B cell (primary cell): ENCODE results near the gene TAPBPL. TPM values are rescaled to one million over a fixed set of nuclear protein-coding genes. Genes with fewer than 3 reads are reported as not detected.

Experiments used
- ATAC-seq: fragments of 200-7000 bp; cut with Tn5 transposase; one replicate; pipeline ENCODE4 v1.10.0; 2021; ENCODE audit warnings: low read depth, mild to moderate bottlenecking, moderate number of reproducible peaks, moderate library complexity
- CTCF ChIA-PET: fragments of 350-600 bp; sonication (Branson Sonifier 250); formaldehyde crosslinking; loops from one replicate; lab custom pipeline; 2021; ENCODE audit warnings: antibody characterized with exemption, inconsistent platforms; lab: Charles Lee
- POLR2A ChIA-PET: fragments of 350-600 bp; sonication (Branson Sonifier 250); formaldehyde crosslinking; loops from one replicate; lab custom pipeline; 2021; ENCODE audit warnings: antibody characterized with exemption; lab: Charles Lee
- DNase-seq: peaks from one replicate; pipeline ENCODE4 v3.0.0; 2013
- H2AFZ ChIP-seq: 2 replicates; pipeline ENCODE4 v1.6.1; 2012; ENCODE audit warnings: mild to moderate bottlenecking, low read depth, low read length; ENCODE audit not compliant: insufficient read depth, poor library complexity, severe bottlenecking
- H3K27ac ChIP-seq, 2 donors: 1 replicate in 1 of 2; 2 replicates in 1 of 2; pipeline ENCODE4 v1.5.1; 2012 to 2013; ENCODE audit warnings: low read length in 2 of 2, mild to moderate bottlenecking in 2 of 2, moderate library complexity in 1 of 2
- H3K27me3 ChIP-seq, 4 experiments: fragments of 200-600 bp in 1 of 4; sonication (generic) in 1 of 4; replicated peaks in 1 of 4; 1 replicate in 2 of 4; 2 replicates in 2 of 4; pipeline versions ENCODE4 v1.6.1 to v1.7.0; 2013 to 2016; ENCODE audit warnings: low read length in 3 of 4, mild to moderate bottlenecking in 2 of 4, mixed read lengths in 1 of 4, moderate library complexity in 1 of 4; ENCODE audit not compliant: insufficient read depth in 4 of 4, control insufficient read depth in 3 of 4; ENCODE audit errors: control extremely low read depth in 1 of 4
- H3K36me3 ChIP-seq, 2 experiments: replicated peaks in 1 of 2; 1 replicate in 1 of 2; 2 replicates in 1 of 2; pipeline versions ENCODE4 v1.6.1 to v1.7.1; 2013; ENCODE audit warnings: low read length in 1 of 2; ENCODE audit not compliant: insufficient read depth in 2 of 2, control insufficient read depth in 1 of 2; ENCODE audit errors: control extremely low read depth in 1 of 2, extremely low read depth in 1 of 2
- H3K4me1 ChIP-seq, 2 donors: fragments of 200-600 bp in 1 of 2; sonication (generic) in 1 of 2; 1 replicate in 1 of 2; 2 replicates in 1 of 2; pipeline versions ENCODE4 v1.5.1 to v1.6.1; 2013 to 2017; ENCODE audit warnings: low read length in 2 of 2; ENCODE audit not compliant: control insufficient read depth in 2 of 2, insufficient read depth in 2 of 2
- H3K4me2 ChIP-seq: replicated peaks from 2 replicates; pipeline ENCODE3; 2012; ENCODE audit warnings: mild to moderate bottlenecking, low read depth, low read length; ENCODE audit not compliant: poor library complexity, severe bottlenecking
- H3K4me3 ChIP-seq, 5 experiments: fragments of 200-600 bp in 1 of 5; sonication (generic) in 1 of 5; 1 replicate in 3 of 5; 2 replicates in 2 of 5; pipeline versions ENCODE4 v1.5.1 to v1.7.0; 2011 to 2016; ENCODE audit warnings: low read length in 4 of 5, mild to moderate bottlenecking in 4 of 5, low read depth in 2 of 5, control low read depth in 1 of 5, moderate library complexity in 1 of 5; ENCODE audit not compliant: insufficient read depth in 1 of 5; ENCODE audit errors: control extremely low read depth in 1 of 5, extremely low read depth in 1 of 5
- H3K79me2 ChIP-seq: fragments of 200-600 bp; sonication (generic); one replicate; pipeline ENCODE4 v1.6.0; 2016; ENCODE audit warnings: low read length; ENCODE audit not compliant: control insufficient read depth, insufficient read depth
- H3K9ac ChIP-seq: fragments of 200-600 bp; sonication (generic); 2 replicates; pipeline ENCODE4 v1.6.1; 2017; ENCODE audit warnings: mild to moderate bottlenecking, low read length, moderate library complexity
- H3K9me3 ChIP-seq, 3 donors: one replicate each; pipeline versions ENCODE4 v1.6.1 to v1.7.1; 2013; ENCODE audit warnings: low read length in 2 of 3; ENCODE audit not compliant: control insufficient read depth in 2 of 3, insufficient read depth in 1 of 3; ENCODE audit errors: control extremely low read depth in 1 of 3
- H4K20me1 ChIP-seq: 2 replicates; pipeline ENCODE4 v1.6.0; 2012; ENCODE audit warnings: mild to moderate bottlenecking, low read length; ENCODE audit not compliant: insufficient read depth, control insufficient read depth, poor library complexity, severe bottlenecking
- H3K27ac Mint-ChIP-seq: one replicate; pipeline ENCODE4 v1.8.0; 2021; ENCODE audit warnings: mixed read lengths
- H3K27me3 Mint-ChIP-seq: one replicate; pipeline ENCODE4 v1.8.0; 2021; ENCODE audit warnings: mixed read lengths
- H3K4me1 Mint-ChIP-seq: one replicate; pipeline ENCODE4 v1.8.0; 2021; ENCODE audit warnings: mixed read lengths
- H3K4me3 Mint-ChIP-seq: one replicate; pipeline ENCODE4 v1.8.0; 2021; ENCODE audit warnings: mixed read lengths
- H3K9me3 Mint-ChIP-seq: one replicate; pipeline ENCODE4 v1.8.0; 2022; ENCODE audit warnings: mixed read lengths; ENCODE audit not compliant: insufficient read depth
- EZH2 ChIP-seq: IDR thresholded peaks from 2 replicates; pipeline ENCODE4 v1.6.1; 2012; ENCODE audit warnings: borderline replicate concordance, low read depth, mild to moderate bottlenecking, moderate library complexity, low read length; ENCODE audit not compliant: insufficient read depth, poor library complexity, severe bottlenecking
- WGBS: methylation state at CpG from one replicate; pipeline ENCODE4 v1.1.5; 2013; ENCODE audit warnings: missing lambda C conversion rate; ENCODE audit not compliant: insufficient coverage; 5-methylcytosine and 5-hydroxymethylcytosine counted together
- intact Hi-C: fragments of 100-400 bp; cut with micrococcal nuclease; formaldehyde crosslinking; loops from one replicate; pipeline ENCODE4 v1.10.0; 2022
- polyA plus RNA-seq: library from polyadenylated mRNA; depleted of rRNA; stranded (reverse); fragments of >200 nt; gene quantifications from 2 replicates; pipeline ENCODE4 v1.2.3, GENCODE V29; 2012
- total RNA-seq, 2 donors: library from RNA; stranded (reverse); fragments of 120-200 nt in 1 of 2; gene quantifications; 1 replicate in 1 of 2; 2 replicates in 1 of 2; pipeline versions ENCODE4 v1.2.3 to v1.2.4, GENCODE V29; 2013 to 2022
- TF ChIP-seq, protein P1 (sequence below): fragments of 200-600 bp; IDR thresholded peaks from one replicate; pipeline ENCODE4 v1.8.0; 2022; ENCODE audit warnings: antibody characterized with exemption, mild to moderate bottlenecking

Gene TAPBPL
- total and polyA plus RNA-seq, 2 donors (not counting 1 experiment from before 2014, with no cell fraction given), result 80.5 to 103 TPM

DNA sequence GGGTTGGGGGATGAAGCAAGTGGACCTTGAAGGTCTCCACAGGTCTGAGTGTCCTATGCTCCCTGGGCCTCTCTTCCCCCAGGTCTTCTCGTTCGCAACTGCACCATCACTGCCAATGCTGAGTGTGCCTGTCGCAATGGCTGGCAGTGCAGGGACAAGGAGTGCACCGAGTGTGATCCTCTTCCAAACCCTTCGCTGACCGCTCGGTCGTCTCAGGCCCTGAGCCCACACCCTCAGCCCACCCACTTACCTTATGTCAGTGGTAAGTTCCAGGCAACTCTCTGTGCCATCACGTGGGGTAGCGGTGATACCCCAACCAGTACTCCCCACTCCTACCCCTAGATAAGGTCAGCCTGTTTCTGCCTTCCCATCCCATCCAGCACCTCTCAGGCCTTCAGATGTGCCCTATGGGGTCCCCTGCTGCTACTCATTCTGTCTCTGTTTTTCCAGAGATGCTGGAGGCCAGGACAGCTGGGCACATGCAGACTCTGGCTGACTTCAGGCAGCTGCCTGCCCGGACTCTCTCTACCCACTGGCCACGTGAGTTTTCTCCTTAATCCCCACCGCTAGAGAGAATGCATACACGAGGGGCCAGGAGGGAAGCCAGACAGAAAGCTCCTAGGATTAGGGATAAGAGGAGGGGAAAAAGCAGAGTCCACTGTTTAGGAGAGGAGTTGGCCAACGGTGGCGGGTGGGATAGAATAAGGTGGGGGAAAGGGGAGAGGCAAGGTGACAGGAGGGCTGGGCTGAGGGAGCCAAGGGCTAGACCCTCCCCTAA lies 1.6 kb upstream of the TAPBPL start:
- TF ChIP-seq EZH2, result no peak
- Histone ChIP-seq H3K27ac (peak overlapping the region; percentile 96 to 98), H3K9me3 (no peaks in the 10 kb centered on the region), H3K4me2 (peak overlapping the region; percentile 83), H4K20me1 (no peaks in the 10 kb centered on the region), H3K9ac (peak overlapping the region; percentile 98), H3K4me1 (peaks cover 46 to 68% of the 10 kb centered on the region in 2 donors), H3K36me3 (peaks cover 0 to 28% of the 10 kb centered on the region in 2 experiments), H3K27me3 (no peaks in the 10 kb centered on the region), H3K79me2 (peaks cover 70% of the 10 kb centered on the region), H3K4me3 (peak overlapping the region in 1 of 5 experiments; percentile 97), H2AFZ (peak overlapping the region; percentile 80)
- intact Hi-C loops, result no loop called here
- peaks cover 72% of the 10 kb centered on the region for H3K4me1 Mint-ChIP-seq
- H3K27ac Mint-ChIP-seq, result peak overlapping the region; percentile 99
- WGBS, result 97% methylated on average over 12 of the region's 16 CpGs
- no peaks in the 10 kb centered on the region for H3K9me3 Mint-ChIP-seq
- no peaks in the 10 kb centered on the region for H3K27me3 Mint-ChIP-seq
- no peak for DNase-seq
- POLR2A ChIA-PET, result interaction anchor here (1.1 to 3.4 kb wide), 7 partner anchors 7 to 25 kb away, joined by 3 to 54 read pairs (median 12); partner anchors contain the start of gene VAMP1
- CTCF ChIA-PET, result interaction anchor here (0.5 to 5.2 kb wide), 9 partner anchors 10 to 26 kb away, joined by 3 to 80 read pairs (median 5); partner anchors contain the start of gene VAMP1
- H3K4me3 Mint-ChIP-seq, result peak overlapping the region; percentile 97
- ATAC-seq, result no peak

DNA sequence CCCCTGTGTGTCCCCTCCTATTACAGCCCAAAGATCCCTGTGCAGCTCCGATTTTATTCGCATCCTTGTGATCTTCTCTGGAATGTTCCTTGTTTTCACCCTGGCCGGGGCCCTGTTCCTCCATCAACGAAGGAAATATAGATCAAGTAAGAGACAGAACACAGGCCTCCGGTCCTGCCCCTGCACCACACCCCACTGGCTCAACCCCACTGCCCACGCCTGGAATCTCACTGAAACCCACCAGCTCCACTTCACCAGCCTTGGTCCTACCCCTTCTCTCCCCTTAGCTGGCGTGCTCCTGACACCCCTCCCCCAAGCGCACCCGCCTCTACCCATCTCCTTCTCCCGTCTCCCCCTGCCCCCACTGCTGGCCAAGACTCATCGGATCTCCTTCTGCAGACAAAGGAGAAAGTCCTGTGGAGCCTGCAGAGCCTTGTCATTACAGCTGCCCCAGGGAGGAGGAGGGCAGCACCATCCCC lies 934 bp upstream of the TAPBPL start:
- Mint-ChIP-seq H3K4me3 (peak overlapping the region; percentile 97), H3K9me3 (no peaks in the 10 kb centered on the region), H3K27me3 (no peaks in the 10 kb centered on the region), H3K4me1 (peaks cover 68% of the 10 kb centered on the region), H3K27ac (peak overlapping the region; percentile 99)
- ChIA-PET POLR2A (interaction anchor here (0.6 to 3.4 kb wide), 8 partner anchors 8 to 164 kb away, joined by 3 to 54 read pairs (median 12); partner anchors contain the start of genes GAPDH and VAMP1), CTCF (interaction anchor here (0.5 to 5.2 kb wide), 13 partner anchors 11 to 103 kb away, joined by 3 to 80 read pairs (median 3); partner anchors contain the start of gene VAMP1)
- no peaks in the 10 kb centered on the region for H3K27me3 ChIP-seq
- intact Hi-C loops, result loop anchor here (1.0 kb wide), 1 partner anchor 28 kb away; no protein-coding TSS in a partner anchor
- H2AFZ ChIP-seq, result peak overlapping the region; percentile 80
- peak overlapping the region; percentile 86 to 97 (median 94) for H3K4me3 ChIP-seq
- peak overlapping the region; percentile 83 for H3K4me2 ChIP-seq
- H3K9me3 ChIP-seq, result no peaks in the 10 kb centered on the region
- 26% methylated on average over 11 of the region's 11 CpGs for WGBS
- H3K27ac ChIP-seq, result peak overlapping the region; percentile 96 to 98
- H3K79me2 ChIP-seq, result peaks cover 64% of the 10 kb centered on the region
- DNase-seq (no peak), ATAC-seq (no peak)
- H3K36me3 ChIP-seq, result peaks cover 0 to 30% of the 10 kb centered on the region in 2 experiments
- no peaks in the 10 kb centered on the region for H4K20me1 ChIP-seq
- H3K4me1 ChIP-seq, result peaks cover 40 to 62% of the 10 kb centered on the region in 2 donors
- H3K9ac ChIP-seq, result peak overlapping the region; percentile 98
- TF ChIP-seq, protein P1, sequence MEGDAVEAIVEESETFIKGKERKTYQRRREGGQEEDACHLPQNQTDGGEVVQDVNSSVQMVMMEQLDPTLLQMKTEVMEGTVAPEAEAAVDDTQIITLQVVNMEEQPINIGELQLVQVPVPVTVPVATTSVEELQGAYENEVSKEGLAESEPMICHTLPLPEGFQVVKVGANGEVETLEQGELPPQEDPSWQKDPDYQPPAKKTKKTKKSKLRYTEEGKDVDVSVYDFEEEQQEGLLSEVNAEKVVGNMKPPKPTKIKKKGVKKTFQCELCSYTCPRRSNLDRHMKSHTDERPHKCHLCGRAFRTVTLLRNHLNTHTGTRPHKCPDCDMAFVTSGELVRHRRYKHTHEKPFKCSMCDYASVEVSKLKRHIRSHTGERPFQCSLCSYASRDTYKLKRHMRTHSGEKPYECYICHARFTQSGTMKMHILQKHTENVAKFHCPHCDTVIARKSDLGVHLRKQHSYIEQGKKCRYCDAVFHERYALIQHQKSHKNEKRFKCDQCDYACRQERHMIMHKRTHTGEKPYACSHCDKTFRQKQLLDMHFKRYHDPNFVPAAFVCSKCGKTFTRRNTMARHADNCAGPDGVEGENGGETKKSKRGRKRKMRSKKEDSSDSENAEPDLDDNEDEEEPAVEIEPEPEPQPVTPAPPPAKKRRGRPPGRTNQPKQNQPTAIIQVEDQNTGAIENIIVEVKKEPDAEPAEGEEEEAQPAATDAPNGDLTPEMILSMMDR, result no peak
- TF ChIP-seq EZH2, result no peak
